ENCODE results near the gene JAK2.

- TF ChIP-seq, protein P1, sequence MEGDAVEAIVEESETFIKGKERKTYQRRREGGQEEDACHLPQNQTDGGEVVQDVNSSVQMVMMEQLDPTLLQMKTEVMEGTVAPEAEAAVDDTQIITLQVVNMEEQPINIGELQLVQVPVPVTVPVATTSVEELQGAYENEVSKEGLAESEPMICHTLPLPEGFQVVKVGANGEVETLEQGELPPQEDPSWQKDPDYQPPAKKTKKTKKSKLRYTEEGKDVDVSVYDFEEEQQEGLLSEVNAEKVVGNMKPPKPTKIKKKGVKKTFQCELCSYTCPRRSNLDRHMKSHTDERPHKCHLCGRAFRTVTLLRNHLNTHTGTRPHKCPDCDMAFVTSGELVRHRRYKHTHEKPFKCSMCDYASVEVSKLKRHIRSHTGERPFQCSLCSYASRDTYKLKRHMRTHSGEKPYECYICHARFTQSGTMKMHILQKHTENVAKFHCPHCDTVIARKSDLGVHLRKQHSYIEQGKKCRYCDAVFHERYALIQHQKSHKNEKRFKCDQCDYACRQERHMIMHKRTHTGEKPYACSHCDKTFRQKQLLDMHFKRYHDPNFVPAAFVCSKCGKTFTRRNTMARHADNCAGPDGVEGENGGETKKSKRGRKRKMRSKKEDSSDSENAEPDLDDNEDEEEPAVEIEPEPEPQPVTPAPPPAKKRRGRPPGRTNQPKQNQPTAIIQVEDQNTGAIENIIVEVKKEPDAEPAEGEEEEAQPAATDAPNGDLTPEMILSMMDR (IDR thresholded peaks at IDR 0.05) = no peak
- TF ChIP-seq POLR2A (IDR thresholded peaks at IDR 0.05) = no peak
- TF ChIP-seq POLR2AphosphoS5 (IDR thresholded peaks at IDR 0.05) = no peak
- TF ChIP-seq EP300 (IDR thresholded peaks at IDR 0.05) = no peak
Observed at GRCh38 chr9:5052838-5053237, 67.8 kb downstream of the JAK2 start.
